ENCODE data around the gene ERVW-1.

Gene ERVW-1

GRCh38 chr7:92423710-92424131 is 54.0 kb downstream of the ERVW-1 start:
- peaks cover 11% of the 10 kb centered on the region for H3K4me1 Mint-ChIP-seq (ENCODE audit: low read depth)
- H3K36me3 Mint-ChIP-seq (ENCODE audit: low read depth): no peaks in the 10 kb centered on the region
- peaks cover 4% of the 10 kb centered on the region for H3K27me3 Mint-ChIP-seq (ENCODE audit: low read depth)
- H3K9me3 Mint-ChIP-seq: no peaks in the 10 kb centered on the region
- H3K27ac Mint-ChIP-seq: peak overlapping the region; percentile 26
- peak overlapping the region; percentile 25 for H3K4me3 Mint-ChIP-seq

- Mint-ChIP-seq H3K4me1 (ENCODE audit: low read depth) (peaks cover 11% of the 10 kb centered on the region), H3K4me3 (no peak overlapping the region), H3K27ac (no peak overlapping the region), H3K36me3 (ENCODE audit: low read depth) (no peaks in the 10 kb centered on the region), H3K27me3 (ENCODE audit: low read depth) (peaks cover 4% of the 10 kb centered on the region), H3K9me3 (no peaks in the 10 kb centered on the region)
Observed at GRCh38 chr7:92422926-92423325, 54.8 kb downstream of the ERVW-1 start.

- Mint-ChIP-seq H3K27ac (no peak overlapping the region), H3K27me3 (ENCODE audit: low read depth) (peaks cover 4% of the 10 kb centered on the region), H3K4me3 (no peak overlapping the region), H3K36me3 (ENCODE audit: low read depth) (no peaks in the 10 kb centered on the region), H3K9me3 (no peaks in the 10 kb centered on the region), H3K4me1 (ENCODE audit: low read depth) (peaks cover 11% of the 10 kb centered on the region)
Observed at GRCh38 chr7:92421676-92422435, 55.9 kb downstream of the ERVW-1 start.

Data from T-helper 1 cell treated with Interleukin-12 subunit alpha and Interleukin-12 subunit beta and Interleukin-4 antibody, amounts not matched to agents 30 μg/mL and 1 μg/mL, for 36 hours (primary cell).